GM18868 (cell line): ENCODE results near the gene ADI1.
A peak's percentile ranks its signal among the peaks of the same experiment; 100 is the strongest.

ENCODE experiments used
- ATAC-seq: cut with Tn5 transposase; IDR thresholded peaks from one replicate; pipeline ENCODE4 v1.9.1; 2021; ENCODE audit warnings: mild to moderate bottlenecking, moderate library complexity; ENCODE audit not compliant: unreplicated experiment

The ADI1 gene, protein sequence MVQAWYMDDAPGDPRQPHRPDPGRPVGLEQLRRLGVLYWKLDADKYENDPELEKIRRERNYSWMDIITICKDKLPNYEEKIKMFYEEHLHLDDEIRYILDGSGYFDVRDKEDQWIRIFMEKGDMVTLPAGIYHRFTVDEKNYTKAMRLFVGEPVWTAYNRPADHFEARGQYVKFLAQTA

DNA sequence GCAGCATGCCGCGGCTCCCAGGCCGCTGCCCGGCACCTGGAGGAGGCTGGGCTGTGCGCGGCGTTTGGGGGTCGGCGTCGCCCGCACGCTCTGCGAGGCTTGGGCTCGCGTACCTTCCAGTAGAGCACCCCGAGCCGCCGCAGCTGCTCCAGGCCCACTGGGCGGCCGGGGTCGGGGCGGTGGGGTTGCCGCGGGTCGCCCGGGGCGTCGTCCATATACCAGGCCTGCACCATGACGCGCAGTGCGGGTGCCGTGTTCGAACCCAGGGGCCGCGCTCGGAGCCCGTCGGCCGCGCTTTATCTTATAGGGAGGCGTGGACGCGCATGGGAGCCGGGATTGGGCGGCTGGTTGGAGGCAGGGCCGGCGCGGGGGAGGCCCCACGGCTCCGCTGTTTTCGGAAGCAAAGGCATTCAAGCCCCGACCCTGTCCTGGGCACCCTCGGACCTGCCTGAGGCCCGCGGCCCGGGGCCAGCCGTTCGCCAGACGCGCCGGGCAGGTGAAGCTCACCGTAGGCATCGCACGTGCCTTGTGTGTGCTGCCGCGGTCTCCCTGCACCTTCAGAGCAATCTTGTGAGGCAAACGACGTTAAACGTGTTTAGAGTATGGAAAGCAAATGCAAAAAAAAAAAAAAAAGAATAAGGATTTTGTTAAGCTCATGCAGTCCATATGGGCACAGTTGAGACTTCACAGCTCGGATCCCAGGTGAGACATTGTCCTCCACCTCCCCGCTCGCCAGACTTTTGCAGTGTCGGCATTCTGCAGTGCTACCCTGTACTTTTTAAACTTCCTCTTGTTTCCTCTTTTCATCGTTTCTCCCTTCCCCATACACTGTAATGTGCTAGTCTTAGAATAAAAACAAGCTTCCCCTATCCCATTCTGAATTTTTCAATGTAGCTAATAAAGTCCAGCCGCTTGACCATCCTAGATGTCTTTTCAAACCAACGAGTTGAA, at the start of gene ADI1:
Gene ADI1 (minus strand): TSS at position 277 of the 951 bp plus-strand sequence. CDS start 44 bp downstream, at position 233.
- peak; percentile 64 for ATAC-seq

DNA sequence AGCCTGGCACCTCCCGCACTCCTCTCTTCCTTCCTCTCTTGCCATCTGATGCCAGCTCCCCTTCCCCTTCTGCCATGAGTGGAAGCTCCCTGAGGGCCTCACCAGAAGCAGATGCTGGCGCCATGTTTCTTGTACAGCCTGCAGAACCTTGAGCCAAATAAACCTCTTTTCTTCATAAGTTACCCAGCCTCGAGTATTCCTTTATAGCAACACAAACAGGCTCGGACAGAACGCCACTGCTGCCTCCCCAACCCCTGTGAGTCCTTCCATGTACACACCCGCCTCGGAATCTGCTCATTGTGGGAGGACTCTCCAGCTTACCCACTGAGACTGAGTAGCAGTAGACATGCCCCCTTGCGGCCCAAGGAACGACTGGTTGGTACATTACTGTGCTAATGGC, 47.5 kb upstream of the ADI1 start:
- no peak for ATAC-seq

DNA sequence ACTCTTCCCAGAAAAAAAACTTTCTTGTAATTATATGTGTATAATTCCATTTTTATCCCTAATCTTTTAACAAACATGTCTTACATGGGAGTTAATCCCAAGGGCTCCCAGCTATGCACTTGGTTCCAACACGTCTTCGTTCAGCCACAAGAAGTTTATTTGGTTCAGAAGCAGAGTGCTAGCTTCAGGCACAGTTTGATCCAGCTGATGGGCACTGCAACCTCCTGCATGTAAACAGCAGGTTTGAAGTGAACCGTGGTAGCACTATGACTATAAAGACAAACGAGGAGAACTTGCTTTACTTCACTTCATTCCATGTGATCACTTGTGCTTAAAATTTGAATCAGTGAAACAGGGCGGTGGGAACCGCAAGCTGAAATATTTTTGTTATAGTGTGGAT, 45.8 kb upstream of the ADI1 start:
- no peak for ATAC-seq

DNA sequence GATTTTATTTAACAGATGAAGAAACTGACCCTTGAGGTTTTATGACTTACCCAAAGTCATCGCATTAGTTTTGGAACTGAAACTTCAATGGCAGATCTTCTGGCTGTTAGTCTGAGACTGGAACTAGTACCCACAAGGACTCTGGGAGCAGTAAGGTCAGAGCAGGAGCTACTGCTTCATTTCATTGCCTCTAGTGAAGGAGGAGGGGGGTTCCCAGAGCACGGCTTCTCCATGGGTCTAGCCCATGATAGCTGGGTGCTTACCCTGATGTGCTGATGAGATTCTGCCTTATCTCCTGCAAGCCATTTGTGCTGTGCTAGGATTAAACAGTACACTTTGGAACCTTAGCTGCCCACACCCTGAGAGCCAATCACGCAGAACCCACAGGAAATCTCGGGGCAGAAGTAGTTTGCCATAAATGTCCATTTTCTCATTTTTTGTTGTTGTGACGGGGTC, 44.2 kb upstream of the ADI1 start:
- ATAC-seq = peak; percentile 62

DNA sequence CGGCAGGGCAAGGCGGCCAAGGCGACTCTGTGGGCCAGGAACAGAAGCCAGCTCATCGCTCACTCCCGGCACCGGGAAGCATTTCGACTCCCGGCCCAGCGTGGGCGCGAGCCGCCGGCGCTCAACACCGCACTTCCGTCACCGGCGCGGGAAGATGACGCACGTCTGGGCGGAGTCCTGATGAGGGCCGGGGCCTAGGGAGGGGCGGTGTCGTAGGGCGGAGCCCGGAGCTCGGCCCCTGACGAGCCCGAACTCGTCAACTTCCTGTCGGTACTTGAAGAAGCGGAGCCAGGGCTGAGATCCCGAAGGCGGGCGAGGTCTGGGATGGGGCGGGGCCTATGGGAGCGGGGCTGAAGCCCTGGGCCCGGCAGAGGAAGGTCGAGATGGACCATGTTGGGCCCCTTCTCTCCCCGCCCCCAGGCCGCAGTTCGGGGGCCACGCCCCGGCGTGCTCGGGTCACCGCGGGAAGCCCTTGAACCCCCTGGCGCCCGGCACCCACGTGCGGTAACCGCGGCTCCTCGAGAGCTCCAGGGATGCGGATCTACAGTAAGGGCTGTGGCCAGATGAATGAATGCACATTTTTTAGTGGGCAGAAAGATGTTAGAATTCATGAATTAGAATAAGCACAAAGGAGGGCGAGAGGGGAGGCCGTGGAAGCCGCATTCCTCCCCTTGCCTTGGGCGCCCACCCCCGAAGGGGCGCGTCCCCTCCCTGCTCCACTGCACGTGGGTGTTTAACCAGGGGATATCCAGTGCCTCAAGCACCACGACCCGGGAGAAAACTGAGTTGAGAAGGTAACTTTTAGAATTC, 39.1 kb upstream of the ADI1 start, which contains the start of gene RNASEH1:
Gene RNASEH1 (minus strand): TSS at position 129 of the 810 bp plus-strand sequence. CDS start 73 bp downstream, at position 56.
- ATAC-seq = peak; percentile 95

DNA sequence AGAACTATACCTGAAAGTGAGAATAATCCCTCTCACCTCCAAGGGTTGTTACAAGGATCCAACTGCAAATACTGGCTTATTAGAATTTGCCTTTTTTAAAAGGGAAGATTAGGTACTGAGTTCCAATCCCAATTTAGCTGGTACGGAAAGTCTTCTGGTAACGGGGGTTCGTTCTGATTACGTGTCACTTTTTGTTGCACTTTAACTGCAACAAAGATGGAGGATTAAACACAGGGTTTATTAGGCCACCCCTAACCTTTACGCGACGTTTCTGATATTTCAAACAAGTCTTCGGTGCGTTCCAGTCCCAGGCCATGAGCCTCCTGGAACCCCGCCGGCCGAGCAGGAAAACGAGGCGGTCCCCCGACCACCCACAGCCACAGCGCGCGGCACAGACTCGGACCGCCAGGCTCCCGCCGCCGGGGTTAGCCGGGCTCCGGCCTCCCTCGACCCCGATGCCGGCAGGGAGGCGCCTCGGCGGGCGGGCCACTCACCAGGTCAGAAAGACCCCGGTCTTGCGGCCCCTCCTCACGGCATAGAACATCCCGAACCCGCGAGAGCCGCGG, 38.4 kb upstream of the ADI1 start:
- peak; percentile 28 for ATAC-seq

DNA sequence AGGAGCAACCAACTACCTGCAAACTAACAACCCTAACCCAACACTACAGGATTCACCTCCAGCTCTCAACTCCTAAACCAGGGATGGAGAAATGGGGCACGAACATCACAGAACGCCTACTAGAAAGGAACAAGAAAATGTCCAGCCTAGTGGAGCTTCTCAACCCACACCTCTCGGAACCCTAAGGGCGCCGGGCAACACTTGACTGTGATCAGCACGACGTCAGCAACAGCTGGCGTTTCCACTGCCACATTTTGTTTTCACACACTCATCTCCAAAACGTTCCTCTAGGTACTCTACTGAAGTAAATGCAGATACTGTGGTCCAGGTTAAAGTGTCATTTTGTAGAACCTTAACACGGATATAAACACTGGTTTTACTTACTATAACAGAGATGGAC, 34.6 kb upstream of the ADI1 start:
- ATAC-seq = no peak

DNA sequence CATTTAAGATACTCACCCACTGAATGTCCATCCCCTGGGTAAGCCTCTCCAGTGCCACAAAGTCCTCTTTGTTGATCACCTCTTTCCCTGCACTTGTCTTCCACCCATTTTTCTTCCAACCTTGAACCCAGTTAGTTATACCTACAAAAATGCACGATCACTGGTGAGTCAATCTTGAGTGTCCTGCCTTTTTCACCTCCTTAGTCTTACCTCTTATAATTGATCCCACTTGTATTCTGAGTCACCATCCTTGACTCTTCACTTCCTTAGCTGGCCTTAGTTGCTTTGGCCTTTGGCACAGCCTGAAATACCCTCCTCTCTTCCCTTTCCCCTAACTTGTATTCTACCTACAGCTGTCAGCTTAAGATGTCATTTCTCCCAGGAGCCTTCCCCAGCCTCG, 28.6 kb upstream of the ADI1 start:
- ATAC-seq = no peak

DNA sequence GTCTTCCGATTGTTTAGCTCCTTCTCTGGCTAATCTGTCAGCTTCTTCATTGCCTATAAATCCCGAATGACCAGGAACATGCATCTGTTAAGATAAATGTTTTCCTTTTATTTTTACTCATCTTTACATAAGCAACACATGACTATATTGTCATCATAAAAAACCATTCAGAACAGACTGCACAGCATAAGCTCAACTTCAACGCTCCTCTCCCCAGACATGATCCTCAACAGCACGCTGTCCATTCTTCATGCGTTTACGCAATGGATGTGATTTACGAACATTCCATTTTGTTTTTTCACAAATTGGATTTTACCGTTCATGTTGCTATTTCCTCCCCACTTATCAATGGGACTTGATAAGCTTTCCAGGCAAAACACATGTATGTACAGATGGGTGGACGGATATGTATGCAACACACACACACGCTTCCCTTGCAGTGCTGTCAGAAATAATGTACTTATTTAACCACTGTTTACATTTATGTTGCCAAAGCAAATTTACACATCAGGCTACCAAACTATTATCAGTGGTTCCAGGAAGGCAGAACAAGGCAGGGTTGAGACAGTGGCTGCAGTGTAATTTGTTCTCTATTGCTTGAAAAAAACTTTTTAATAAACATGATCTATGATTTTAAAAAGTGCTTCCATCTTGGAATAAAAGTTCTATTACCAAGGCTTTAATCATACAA, 26.6 kb upstream of the ADI1 start:
- ATAC-seq = no peak

DNA sequence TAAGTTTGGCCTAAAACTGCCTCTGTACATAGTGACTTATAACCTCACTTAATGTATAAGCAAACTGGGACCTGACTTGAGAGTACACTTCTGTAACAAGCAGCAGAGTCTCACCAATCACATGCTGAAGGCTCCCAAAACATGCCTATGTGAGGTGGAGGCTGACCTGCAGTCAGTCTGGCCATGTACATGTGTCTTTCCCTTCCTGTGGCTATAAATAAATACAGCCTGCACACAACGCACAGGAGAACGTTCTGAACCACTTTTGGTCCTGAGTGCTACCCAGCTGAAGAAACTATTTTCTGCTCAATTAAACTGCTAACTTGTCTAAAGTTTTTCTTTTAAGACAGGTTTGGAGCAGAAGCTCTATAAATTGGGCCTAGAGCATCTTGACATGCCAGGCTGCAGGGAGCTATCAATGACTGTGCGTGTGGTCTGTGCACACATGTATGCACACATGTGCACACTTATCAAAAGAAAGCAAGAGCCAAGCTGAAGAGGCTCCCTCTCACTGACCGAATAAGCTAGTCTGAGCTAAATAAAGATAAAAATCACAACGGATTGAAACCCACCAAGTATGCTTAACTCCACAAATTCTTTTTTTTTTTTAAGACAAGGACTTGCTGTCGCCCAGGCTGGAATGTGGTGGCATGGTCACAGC, 23.8 kb upstream of the ADI1 start:
- ATAC-seq = no peak

DNA sequence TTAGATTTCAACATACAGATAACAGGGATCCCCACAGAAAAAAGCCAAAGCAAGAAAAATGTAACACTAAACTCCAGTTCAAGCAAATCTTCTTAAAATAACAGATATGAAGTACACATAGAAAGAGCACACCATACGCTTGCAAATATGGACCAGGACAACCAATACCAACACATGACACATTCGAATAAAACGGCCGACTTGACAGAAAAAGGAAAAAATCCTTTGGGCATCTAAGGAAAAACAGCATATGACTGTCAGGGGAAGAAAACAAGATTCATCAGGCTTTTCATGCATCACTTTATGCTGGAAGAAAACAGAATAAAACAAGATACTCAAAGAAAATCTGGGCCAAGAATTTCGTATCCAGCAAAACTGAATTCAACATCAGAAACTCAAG, 22.8 kb upstream of the ADI1 start:
- no peak for ATAC-seq

DNA sequence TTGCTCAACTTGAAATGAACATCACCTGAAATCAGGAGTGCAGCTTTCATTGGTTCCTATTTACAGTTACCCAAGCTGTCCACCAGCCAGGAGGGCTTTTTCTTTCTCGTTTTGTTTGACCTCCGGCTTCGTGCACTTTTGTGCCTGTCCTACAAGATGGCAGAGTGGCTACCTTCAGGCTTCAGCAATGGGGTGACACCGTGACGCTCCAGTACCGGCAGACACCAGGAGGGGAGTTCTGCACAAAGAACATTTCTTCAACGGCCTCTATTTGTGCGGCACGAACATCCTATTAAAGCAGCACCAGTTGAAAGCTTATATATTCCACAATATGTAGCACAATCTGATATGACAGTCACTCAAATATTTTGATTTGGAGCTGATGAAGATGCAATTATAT, 20.5 kb upstream of the ADI1 start:
- no peak for ATAC-seq

DNA sequence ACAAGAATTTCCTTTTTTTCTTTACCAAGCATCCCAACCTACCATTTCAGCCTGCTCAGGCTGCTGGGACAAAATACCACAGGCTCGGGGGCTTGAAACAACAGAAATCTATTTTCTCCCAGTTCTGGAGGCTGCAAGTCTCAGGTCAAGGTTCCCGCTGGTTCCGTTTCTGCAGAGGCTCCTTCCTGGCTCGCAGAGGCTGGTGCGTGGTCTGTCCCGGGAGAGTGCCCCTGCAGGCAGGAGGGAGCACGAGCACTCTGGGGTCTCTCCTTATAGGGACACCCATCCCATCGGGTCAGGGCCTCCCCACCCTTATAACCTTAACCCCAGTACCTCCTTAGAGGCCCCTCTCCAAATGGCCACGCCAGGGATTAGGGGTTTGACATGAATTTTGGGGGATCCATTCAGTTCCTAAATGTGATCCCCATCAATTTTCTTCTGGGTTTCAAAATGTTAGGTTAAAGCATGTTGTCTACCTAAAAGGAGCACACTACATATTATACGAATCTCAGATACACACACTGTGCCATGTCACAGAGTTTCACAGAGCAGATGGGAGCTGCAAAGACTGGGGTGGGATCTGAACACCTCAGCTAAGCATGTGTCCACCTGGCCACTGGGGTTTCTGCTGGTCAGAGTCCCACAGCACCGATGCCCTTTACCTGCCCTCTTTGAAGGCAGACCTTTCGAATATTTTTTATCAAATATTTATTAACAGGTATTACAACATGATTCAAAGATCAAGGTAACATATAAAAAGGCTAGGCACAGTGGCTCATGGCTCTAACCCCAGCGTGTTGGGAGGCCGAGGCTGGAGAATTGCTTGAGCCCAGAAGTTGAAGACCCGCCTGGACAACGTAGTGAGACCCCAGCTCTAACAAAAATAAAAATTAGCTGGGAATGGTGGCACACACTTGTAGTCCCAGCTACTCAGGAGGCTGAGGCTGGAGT, 17.6 kb upstream of the ADI1 start:
- ATAC-seq = no peak

DNA sequence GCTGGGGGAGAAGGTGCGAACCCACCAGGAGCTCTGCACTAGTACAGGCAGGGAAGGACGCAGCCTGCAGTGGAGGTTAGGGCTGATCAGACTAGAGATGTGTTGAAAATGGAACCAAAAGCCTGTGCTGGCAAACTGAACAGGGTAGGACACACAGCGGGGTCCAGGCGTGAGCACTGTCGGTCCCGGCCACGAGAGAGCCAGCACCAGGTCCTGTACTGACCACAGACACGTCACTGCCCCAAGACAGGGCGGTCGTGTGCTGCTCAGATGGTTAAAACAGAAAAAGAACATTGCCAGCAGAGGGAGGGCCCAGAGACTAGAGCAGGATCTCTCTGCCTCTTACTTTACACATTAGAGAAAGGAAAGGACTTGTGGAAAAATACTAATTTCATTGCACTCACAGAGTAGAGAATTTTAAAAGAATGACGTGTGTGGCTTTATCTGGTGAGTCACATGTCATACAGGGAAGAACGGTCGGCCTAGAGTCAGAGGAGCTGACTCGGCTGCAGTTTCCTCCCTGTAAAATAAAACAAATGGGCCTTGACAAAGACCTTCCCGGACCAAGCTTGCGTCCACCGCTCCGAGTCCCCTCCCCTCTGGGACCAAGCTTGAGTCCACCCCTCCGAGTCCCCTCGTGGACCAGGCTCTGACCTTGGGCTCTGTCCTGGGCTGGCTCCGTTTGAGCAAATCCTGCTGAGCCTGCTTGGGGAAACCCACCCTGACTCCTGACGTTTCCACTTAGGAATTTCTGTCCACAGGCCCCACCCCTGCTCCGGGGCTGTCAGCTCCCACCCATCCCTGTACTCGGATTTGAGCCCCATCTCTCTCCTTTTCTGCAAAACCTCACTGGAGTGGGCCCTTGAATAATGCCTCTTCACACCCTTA, 16.7 kb upstream of the ADI1 start:
- ATAC-seq = no peak

DNA sequence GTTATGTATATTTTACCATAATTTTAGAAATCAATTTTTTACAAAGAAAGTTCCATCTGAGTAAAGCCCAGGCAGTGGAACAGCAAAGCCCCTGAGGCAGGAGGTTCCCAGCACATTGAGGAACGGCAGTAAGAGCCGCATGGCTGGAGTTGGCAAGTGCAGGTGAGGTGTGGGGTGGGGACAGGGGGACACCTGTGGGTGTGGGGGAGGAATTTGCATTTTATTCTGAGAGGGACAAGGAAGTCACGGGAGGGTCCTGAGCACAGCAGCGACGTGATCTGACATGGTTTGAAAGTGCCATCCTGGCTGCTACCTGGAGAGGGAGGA, 16.1 kb upstream of the ADI1 start:
- no peak for ATAC-seq

DNA sequence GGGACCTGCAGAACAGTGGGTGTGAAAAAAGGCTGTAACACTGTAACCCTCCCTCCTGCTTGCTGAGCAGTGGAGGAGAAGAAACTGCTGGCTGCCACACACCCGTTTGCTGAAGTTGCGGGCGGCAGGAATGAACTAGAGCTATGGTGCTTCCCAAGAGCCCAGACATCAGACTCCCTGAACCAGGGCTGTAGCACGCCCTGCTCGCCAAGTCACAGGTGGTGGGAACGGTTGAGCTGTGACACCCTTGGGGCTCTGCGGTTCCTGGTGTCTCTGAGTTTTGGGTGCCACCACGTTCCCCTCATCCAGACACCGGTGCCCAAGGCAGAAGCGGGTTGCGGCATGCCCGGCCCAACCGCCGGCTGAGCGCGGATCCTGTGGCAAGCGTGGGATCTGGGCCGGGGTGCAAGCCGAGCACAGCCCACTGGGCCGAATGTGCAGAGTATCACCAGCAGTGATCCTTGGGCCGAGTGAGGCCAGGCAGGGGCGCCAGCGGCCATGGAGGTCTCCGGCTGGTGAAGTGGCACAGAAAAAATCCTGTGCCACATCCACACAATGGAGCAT, 15.0 kb upstream of the ADI1 start:
- ATAC-seq = no peak

DNA sequence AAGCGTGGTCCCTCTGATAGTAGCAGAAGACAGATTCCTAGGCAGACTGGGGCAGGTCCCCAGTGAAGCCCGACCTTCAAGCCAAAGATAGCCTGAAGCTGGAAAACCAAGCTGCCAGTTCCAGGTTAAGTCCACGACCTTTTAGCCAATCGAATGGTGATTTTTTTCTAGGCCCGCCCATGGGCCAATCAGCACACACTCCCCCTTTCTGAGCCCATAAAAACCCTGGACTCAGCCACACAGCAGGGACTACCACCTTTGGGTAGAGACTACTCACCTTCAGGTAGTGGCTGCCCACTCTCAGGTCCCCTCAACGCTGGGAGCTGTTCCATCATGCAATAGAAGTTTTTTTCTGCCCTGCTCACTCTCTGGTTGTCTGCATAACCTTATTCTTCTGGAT, 14.5 kb upstream of the ADI1 start:
- ATAC-seq = no peak

DNA sequence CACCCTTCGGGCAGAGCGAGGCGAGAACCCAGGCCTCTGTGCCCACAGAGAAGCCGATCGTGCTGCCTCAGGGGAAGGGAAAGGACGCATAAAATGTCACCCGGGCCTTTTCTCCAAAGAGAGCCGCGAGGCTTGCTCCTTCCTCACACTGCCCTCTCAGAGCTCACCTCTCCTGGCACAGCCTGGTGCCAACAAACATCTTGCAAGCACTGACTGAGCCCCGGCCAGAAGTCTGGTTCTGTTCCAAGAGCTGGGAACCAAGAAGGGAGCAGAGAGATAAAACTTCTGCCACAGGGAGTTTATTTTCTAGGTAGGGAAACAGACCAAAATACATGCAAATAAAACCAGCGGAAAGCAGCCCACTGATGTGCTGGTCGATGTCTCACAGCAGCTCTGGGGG, 13.6 kb upstream of the ADI1 start:
- ATAC-seq = no peak
